RPMI7951 (cell line): ENCODE data around the gene CDX1. TPM values are rescaled to one million over a fixed set of nuclear protein-coding genes. Genes with fewer than 3 reads are reported as not detected.

ENCODE experiments used
- DNase-seq: peaks from one replicate; pipeline ENCODE4 v3.0.0-alpha.2; 2012; ENCODE audit warnings: low read depth
- total RNA-seq: library from RNA; depleted of rRNA; stranded (reverse); fragments of >200 nt; shearing (Covaris generic); gene quantifications from 2 replicates; pipeline ENCODE4 v1.2.3, GENCODE V29; 2014

The CDX1 gene
- total RNA-seq, 1 experiment from 2014 or later: 0.24 TPM

- no peak for DNase-seq
These were observed 3.5 kb upstream of the CDX1 start for GRCh38 chr5:150163035-150163434.

- DNase-seq: no peak
These were observed 3.0 kb upstream of the CDX1 start for GRCh38 chr5:150163547-150164059.

GRCh38 chr5:150164211-150164980, 2.2 kb upstream of the CDX1 start:
- no peak for DNase-seq

- DNase-seq: no peak
These were observed 435 bp upstream of the CDX1 start for GRCh38 chr5:150166037-150166649.

DNA sequence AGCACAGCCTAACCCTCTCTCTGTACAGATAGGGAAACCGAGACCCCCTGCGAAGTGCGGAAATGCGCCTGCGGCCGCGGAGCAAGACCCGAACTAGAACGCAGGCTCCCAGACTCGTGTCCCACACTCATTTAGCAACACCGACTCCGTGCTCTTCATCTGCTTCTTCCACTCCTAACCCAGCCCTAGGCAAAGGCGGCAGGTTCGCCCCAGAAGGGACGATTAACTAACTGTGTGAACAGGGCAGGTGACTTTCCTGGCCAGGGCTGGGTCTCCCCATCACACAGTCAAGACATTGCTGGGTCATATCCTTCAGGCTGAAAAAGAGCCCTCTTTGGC, 903 bp downstream of the CDX1 start:
- no peak for DNase-seq

DNA sequence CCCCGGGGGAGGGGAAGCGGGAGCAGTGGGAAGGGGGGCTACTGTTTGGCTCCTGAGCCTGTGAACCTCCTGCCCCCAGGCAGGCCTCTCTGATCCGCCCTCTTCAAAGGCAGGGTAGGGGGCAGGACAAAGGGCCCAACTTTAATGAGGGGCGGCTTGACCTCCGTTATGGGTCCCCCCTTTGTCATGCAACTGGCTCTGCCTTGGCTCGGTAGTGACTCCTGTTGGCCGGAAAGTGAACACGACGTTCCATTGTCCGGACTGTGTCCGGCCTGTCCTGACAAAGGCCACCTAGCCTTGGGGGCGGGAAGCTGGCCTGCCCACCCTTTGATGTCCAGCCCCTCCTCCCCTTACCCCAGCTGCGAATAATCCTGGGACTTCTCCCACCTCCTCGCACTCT, 1.3 kb downstream of the CDX1 start:
- no peak for DNase-seq

- no peak for DNase-seq
These were observed 2.3 kb downstream of the CDX1 start for GRCh38 chr5:150168864-150169263.

DNA sequence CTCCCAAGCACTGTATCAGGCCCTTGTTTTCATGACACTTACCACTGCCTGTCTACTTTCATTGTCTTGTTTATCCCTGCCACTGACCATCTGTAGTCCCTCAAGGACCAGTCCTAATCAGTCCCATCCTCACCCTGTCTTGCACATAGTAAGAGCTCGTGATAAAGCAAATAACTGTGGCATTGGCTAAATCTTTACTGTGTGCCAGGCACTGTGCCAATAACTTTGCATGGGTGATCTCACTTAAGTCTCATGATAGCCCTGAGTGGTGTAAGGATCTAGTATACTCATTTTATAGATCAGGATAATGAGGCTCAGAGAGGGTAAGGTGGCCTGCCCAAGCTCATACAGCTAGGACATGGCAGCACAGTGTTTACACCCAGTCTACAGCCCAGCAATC, 5.6 kb downstream of the CDX1 start:
- DNase-seq: no peak

- DNase-seq: no peak
These were observed 6.0 kb downstream of the CDX1 start for GRCh38 chr5:150172556-150172955.

DNA sequence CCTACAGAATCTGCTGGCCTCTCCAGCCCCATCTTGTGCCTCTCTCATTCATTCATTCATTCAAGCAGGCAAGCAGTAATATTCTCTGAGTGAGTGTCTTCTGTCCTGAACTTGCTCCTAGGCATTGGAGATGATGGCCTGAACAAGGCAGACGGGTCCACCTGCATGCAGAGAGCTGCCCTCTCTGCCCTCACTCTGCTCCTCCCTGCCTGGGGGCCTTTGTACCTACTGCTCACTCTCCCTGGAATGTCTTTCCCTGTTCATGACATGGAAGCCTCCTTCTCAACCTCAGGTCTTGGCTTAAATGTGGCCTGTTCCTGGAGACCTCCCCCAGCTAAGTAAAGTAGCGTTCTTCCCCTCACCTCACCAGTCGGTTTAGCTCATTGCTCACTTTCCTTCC, 6.6 kb downstream of the CDX1 start:
- DNase-seq: no peak

GRCh38 chr5:150174285-150174684, 7.7 kb downstream of the CDX1 start:
- DNase-seq: no peak

DNA sequence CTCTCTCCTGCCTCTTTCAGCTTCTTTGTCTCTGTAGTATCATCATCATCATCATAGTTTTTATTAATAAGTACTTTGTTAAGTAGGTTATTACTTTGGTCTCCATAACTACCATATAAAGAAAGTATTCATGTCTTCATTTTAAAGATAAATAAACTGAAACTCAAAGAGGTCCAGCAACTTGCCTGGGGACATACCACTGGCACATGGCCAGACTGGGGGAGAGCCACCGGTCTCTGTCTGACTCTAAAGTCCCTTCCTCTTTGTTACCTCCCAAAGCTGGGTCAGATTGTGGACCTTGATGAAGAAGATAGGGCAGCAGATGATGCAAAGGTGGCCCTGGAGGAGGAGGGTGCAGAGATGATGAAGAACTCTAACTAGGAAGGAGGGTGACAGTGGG, 8.5 kb downstream of the CDX1 start:
- peak; percentile 26 for DNase-seq

- peak; percentile 65 for DNase-seq
These were observed 9.0 kb downstream of the CDX1 start for GRCh38 chr5:150175536-150175935.

- DNase-seq: no peak
These were observed 10.3 kb downstream of the CDX1 start for GRCh38 chr5:150176745-150177477.

DNA sequence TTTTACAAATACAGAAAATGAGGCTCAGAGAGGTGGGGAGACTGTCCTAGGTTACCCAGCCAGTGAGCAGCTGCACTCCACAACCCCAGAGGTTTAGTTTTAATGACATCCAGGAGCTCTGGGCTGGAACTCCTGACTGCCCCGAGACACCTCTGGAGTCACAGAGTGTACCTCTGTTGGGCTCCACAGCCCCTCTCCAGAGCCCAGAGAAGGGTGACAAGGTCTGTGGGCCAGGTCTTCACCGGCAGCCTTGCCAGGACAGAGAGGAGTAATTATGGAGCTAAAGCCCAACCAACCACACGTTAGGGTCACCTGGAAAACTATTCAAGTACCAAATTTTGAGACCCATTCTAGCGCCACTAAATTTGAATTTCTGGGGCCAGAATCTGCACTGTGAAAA, 11.1 kb downstream of the CDX1 start:
- DNase-seq: no peak

DNA sequence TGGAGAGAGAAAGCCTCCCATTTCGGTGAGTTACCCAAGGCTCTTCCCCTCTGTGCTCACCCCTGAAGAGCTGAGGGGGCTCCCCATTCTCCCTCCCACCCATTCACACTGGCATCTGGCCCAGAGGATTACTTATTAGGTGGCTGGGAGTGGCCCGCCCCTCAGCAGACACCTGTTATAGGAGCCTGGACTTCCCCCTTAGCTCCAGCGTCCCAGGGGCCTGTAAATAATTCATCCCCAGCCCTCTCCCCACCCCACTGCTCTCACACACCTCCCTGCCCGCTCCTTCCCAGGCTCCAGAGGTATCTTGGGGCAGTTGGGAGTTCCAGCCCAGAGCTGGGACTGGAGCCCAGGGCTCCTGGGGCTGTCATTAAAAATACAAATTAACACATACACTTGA, 11.7 kb downstream of the CDX1 start:
- no peak for DNase-seq

- DNase-seq: no peak
These were observed 12.5 kb downstream of the CDX1 start for GRCh38 chr5:150179019-150179620.

DNA sequence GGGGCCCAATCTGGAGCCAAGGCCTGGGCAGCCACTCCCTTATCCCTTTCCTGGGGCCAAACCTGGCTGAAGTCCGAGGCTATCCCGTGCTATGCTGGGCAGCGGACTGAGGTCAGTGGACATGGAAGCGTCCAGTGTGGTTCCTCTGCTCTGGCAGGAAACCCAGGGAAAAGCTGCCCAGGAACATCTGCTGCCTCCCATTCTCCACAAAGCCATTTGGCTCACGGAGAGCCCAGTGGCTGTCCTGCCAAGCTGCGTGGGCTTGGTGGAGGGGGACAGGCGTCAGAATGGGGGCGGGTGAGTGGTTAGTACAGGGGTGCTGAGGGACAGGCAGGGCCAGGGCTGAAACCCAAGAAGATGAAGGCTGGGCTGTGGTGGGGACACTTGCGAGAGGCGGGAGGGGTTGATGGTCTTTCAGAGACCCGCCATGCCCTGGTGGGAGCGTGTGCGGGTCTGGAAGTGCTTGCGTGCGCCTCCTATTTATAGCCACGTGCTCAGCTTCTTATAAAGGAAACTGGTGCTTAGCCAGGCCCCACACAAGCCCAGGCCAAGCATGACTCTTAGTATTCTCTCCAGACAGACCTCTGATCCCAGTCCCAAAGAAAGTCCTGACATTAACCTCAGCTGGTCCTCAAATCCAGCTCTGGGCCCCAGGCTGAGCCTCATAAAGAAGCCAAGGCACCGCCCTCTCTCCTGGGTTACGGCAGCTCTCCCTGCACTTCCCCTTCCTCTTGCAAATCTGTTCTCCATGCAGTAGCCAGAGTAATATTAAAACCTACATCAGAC, 13.9 kb downstream of the CDX1 start:
- no peak for DNase-seq

- peak; percentile 19 for DNase-seq
These were observed 14.4 kb downstream of the CDX1 start for GRCh38 chr5:150181027-150181426.

- no peak for DNase-seq
These were observed 15.4 kb downstream of the CDX1 start for GRCh38 chr5:150181766-150182545.

GRCh38 chr5:150182774-150183173, 16.2 kb downstream of the CDX1 start:
- no peak for DNase-seq
